CD4-positive, CD25-positive, alpha-beta regulatory T cell (primary cell): ENCODE data around the gene OR4D11. TPM values are rescaled to one million over a fixed set of nuclear protein-coding genes. Genes with fewer than 3 reads are reported as not detected.

ENCODE experiments used
- ATAC-seq, 2 donors: fragments of 150-1000 bp; cut with Tn5 transposase; one replicate each; pipeline ENCODE4 v1.10.0; 2021; ENCODE audit warnings: low read depth in 2 of 2, moderate number of reproducible peaks in 2 of 2, moderate library complexity in 1 of 2
- DNase-seq, 3 donors: peaks; one replicate each; pipeline versions ENCODE4 v3.0.0 to v3.0.0-alpha.2; 2012 to 2022; ENCODE audit warnings: mixed read lengths in 1 of 3
- H3K27ac ChIP-seq: one replicate; pipeline ENCODE4 v1.7.0; 2013; ENCODE audit warnings: mild to moderate bottlenecking, low read length; ENCODE audit not compliant: insufficient read depth, poor library complexity, severe bottlenecking
- H3K27me3 ChIP-seq: one replicate; pipeline ENCODE4 v1.7.0; 2013; ENCODE audit warnings: low read length; ENCODE audit not compliant: control insufficient read depth, insufficient read depth
- H3K36me3 ChIP-seq: one replicate; pipeline ENCODE4 v1.7.0; 2013; ENCODE audit warnings: mild to moderate bottlenecking, low read length, moderate library complexity; ENCODE audit not compliant: control insufficient read depth, insufficient read depth
- H3K4me1 ChIP-seq: 2 replicates; pipeline ENCODE4 v1.7.0; 2013; ENCODE audit warnings: mild to moderate bottlenecking, low read length; ENCODE audit not compliant: insufficient read depth, control insufficient read depth, poor library complexity, severe bottlenecking
- H3K4me3 ChIP-seq: one replicate; pipeline ENCODE4 v1.7.0; 2013; ENCODE audit warnings: low read depth, mild to moderate bottlenecking, low read length, moderate library complexity
- H3K9me3 ChIP-seq, 2 experiments: 1 replicate in 1 of 2; 2 replicates in 1 of 2; pipeline ENCODE4 v1.7.0; 2013; ENCODE audit warnings: low read length in 2 of 2, mild to moderate bottlenecking in 1 of 2, moderate library complexity in 1 of 2; ENCODE audit not compliant: control insufficient read depth in 2 of 2
- H3K27ac Mint-ChIP-seq, 3 donors: one replicate each; pipeline ENCODE4 v1.8.0; 2020 to 2022; ENCODE audit warnings: mild to moderate bottlenecking in 3 of 3, mixed read lengths in 3 of 3, moderate library complexity in 2 of 3
- H3K27me3 Mint-ChIP-seq: one replicate; pipeline ENCODE4 v1.8.0; 2022; ENCODE audit warnings: mild to moderate bottlenecking, mixed read lengths
- H3K36me3 Mint-ChIP-seq: one replicate; pipeline ENCODE4 v1.8.0; 2020; ENCODE audit warnings: mixed read lengths
- H3K4me1 Mint-ChIP-seq, 4 donors: one replicate each; pipeline ENCODE4 v1.8.0; 2020 to 2022; ENCODE audit warnings: mixed read lengths in 4 of 4, mild to moderate bottlenecking in 1 of 4
- H3K4me3 Mint-ChIP-seq, 4 donors: one replicate each; pipeline ENCODE4 v1.8.0; 2020 to 2022; ENCODE audit warnings: mild to moderate bottlenecking in 4 of 4, mixed read lengths in 4 of 4, moderate library complexity in 3 of 4
- H3K9me3 Mint-ChIP-seq, 7 donors: one replicate each; pipeline ENCODE4 v1.8.0; 2020 to 2022; ENCODE audit warnings: mixed read lengths in 7 of 7, mild to moderate bottlenecking in 3 of 7, moderate library complexity in 2 of 7
- polyA plus RNA-seq, 4 donors: library from polyadenylated mRNA; unstranded; fragments of 300-500 nt; fragmentation: Illumina TruSeq; gene quantifications; one replicate each; pipeline ENCODE4 v1.2.3, GENCODE V29; 2021
- total RNA-seq: library from RNA; stranded (reverse); gene quantifications from one replicate; pipeline ENCODE4 v1.2.3, GENCODE V29; 2022

The OR4D11 gene
- total and polyA plus RNA-seq, 5 donors from 2014 or later = not detected

DNA sequence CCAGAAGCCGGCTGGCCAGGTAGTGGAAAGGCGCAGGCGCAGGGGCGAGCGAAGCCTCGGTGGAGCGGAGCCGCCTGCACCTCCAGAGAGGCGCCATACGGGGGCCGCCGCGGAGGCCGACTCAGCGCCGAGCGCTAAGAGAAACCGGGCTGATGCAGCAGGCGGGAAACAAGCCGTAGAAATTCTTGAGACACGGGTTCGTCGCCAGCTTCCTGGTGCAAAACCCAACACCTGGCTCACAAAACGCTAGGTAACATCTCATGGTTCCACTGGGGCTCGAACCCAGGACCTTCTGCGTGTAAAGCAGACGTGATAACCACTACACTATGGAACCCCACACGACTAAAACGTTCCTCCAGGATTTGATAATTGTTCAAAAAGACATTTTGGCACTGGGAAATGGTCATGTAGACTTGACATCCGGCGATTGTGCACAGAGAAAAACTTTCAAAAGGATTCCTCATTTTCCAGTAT, 47.0 kb downstream of the OR4D11 start:
- H3K27me3 Mint-ChIP-seq = peaks cover 47% of the 10 kb centered on the region
- Histone ChIP-seq H3K27ac (peak overlapping the region; percentile 63), H3K36me3 (no peaks in the 10 kb centered on the region), H3K4me1 (peaks cover 11% of the 10 kb centered on the region), H3K4me3 (peak overlapping the region; percentile 93), H3K9me3 (no peaks in the 10 kb centered on the region), H3K27me3 (no peaks in the 10 kb centered on the region)
- H3K4me1 Mint-ChIP-seq = peaks cover 14 to 30% (median 23%) of the 10 kb centered on the region in 4 donors
- DNase-seq = peak; percentile 69 to 88 (median 86)
- peak; percentile 88 to 89 for ATAC-seq
- peak overlapping the region; percentile 88 to 95 (median 90) for H3K4me3 Mint-ChIP-seq
- peak overlapping the region; percentile 93 to 97 (median 95) for H3K27ac Mint-ChIP-seq
- H3K9me3 Mint-ChIP-seq = peaks cover 0 to 8% (median 0%) of the 10 kb centered on the region in 7 donors
- H3K36me3 Mint-ChIP-seq = no peaks in the 10 kb centered on the region

DNA sequence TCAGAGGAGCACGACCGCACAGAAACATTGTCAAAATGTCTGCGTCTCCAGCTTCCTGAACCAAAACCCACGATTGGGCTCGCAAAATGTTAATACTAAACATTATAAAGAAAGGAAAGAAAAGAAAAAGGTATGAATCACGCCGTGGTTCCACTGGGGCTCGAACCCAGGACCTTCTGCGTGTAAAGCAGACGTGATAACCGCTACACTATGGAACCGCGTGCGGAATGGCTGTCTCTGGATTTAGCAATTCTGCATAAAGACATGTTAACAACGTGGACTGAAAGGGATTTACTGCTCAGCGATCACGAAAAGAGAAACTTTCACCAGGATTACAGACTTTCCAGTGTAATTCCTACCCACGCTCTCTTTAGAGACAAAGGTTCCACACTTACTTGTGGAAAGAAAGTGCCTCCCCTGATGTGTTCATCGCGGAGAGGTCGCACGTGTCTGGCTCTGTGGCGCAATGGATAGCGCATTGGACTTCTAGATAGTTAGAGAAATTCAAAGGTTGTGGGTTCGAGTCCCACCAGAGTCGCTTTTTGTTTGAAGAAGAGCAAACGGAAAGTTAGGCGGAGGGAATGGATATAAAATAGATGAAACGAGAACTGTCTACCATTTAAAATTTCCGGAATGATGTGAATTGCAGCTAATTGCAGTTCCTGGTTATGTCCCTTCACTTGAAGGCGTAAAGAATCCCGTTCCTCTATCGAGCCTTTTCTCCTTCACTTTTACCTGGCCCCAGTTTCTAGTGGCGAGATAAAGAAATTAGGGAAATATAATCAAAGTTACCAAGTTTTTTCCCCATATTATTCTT, 47.7 kb downstream of the OR4D11 start:
- peak overlapping the region; percentile 93 to 97 (median 95) for H3K27ac Mint-ChIP-seq
- H3K4me1 Mint-ChIP-seq = peaks cover 19 to 36% (median 27%) of the 10 kb centered on the region in 4 donors
- peak; percentile 61 to 82 (median 81) for DNase-seq
- no peaks in the 10 kb centered on the region for H3K36me3 ChIP-seq
- peaks cover 0 to 8% (median 0%) of the 10 kb centered on the region in 7 donors for H3K9me3 Mint-ChIP-seq
- H3K36me3 Mint-ChIP-seq = no peaks in the 10 kb centered on the region
- H3K4me3 Mint-ChIP-seq = peak overlapping the region; percentile 88 to 95 (median 90)
- peaks cover 13% of the 10 kb centered on the region for H3K4me1 ChIP-seq
- H3K27ac ChIP-seq = peak overlapping the region; percentile 63
- no peaks in the 10 kb centered on the region for H3K27me3 ChIP-seq
- ATAC-seq = peak; percentile 42 to 50
- H3K9me3 ChIP-seq = no peaks in the 10 kb centered on the region
- peaks cover 48% of the 10 kb centered on the region for H3K27me3 Mint-ChIP-seq
- peak overlapping the region; percentile 93 for H3K4me3 ChIP-seq

DNA sequence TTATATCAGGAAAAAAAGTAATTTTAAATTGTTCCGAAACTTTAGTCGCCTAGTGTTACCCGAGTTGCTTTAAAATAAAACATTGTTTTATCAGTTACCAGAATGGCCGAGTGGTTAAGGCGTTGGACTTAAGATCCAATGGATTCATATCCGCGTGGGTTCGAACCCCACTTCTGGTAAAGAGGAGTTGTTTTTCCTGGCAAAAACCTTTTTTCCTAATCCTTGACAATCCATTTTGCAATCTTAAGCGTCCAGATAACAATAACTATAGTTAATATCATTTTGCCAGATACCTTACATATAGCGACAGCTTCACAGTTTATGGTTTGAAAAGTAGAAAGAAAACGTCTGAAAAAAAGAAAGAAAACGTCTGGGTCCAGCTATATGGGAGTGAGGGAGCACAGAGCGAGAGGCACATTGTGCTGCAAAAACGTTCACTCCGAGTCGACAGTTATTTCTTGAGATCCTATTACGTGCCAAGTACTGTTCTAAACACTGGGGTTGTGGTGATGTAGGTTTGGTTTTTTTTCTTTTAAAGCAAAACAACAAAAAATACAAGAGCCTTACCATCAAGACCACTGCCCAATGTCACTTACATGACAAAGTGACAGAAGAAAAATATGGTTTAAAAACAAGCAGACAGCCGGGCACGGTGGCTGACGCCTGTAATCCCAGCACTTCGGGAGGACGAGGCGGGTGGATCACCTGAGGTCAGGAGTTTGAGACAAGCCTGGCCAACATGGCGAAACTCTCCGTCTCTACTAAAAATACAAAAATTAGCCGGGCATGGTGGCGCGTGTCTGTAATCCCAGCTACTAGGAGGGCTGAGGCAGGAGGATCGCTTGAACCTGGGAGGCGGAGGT, 48.5 kb downstream of the OR4D11 start:
- Histone ChIP-seq H3K4me3 (peak overlapping the region; percentile 93), H3K27ac (no peak overlapping the region), H3K4me1 (peaks cover 20% of the 10 kb centered on the region), H3K9me3 (no peaks in the 10 kb centered on the region), H3K27me3 (peaks cover under 1% of the 10 kb centered on the region), H3K36me3 (no peaks in the 10 kb centered on the region)
- DNase-seq = no peak
- peaks cover 24 to 42% (median 34%) of the 10 kb centered on the region in 4 donors for H3K4me1 Mint-ChIP-seq
- peaks cover 56% of the 10 kb centered on the region for H3K27me3 Mint-ChIP-seq
- ATAC-seq = no peak
- peak overlapping the region in 2 of 3 donors; percentile 95 to 97 for H3K27ac Mint-ChIP-seq
- H3K36me3 Mint-ChIP-seq = no peaks in the 10 kb centered on the region
- H3K9me3 Mint-ChIP-seq = peaks cover 0 to 8% (median under 1%) of the 10 kb centered on the region in 7 donors
- H3K4me3 Mint-ChIP-seq = peak overlapping the region; percentile 88 to 95 (median 90)

DNA sequence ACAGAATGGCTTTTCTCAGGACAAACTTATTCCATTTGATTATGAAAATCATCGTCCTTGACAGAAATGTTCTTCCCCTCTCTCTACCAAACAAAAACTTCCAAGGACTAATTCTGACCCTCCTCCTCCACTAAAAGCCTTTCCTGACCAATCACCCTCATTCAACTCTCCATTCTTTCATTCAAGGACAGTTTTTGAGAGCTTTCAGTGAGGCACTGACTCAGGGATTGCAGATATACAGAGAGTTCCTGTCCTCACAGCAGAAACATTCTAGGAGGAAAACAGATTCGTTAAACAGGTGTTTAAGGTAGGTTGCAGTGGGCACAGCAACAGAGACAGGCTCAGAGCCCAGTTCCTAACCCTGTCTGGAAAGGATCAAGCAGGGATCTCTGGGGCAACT, 49.5 kb downstream of the OR4D11 start:
- Histone ChIP-seq H3K9me3 (no peaks in the 10 kb centered on the region), H3K27ac (no peak overlapping the region), H3K36me3 (no peaks in the 10 kb centered on the region), H3K4me1 (peaks cover 26% of the 10 kb centered on the region), H3K27me3 (peaks cover 3% of the 10 kb centered on the region), H3K4me3 (no peak overlapping the region)
- peaks cover 61% of the 10 kb centered on the region for H3K27me3 Mint-ChIP-seq
- peak overlapping the region in 1 of 3 donors; percentile 91 for H3K27ac Mint-ChIP-seq
- H3K36me3 Mint-ChIP-seq = no peaks in the 10 kb centered on the region
- DNase-seq = no peak
- peaks cover 0 to 8% (median 2%) of the 10 kb centered on the region in 7 donors for H3K9me3 Mint-ChIP-seq
- no peak for ATAC-seq
- peak overlapping the region; percentile 50 to 80 (median 65) for H3K4me3 Mint-ChIP-seq
- H3K4me1 Mint-ChIP-seq = peaks cover 28 to 49% (median 40%) of the 10 kb centered on the region in 4 donors

DNA sequence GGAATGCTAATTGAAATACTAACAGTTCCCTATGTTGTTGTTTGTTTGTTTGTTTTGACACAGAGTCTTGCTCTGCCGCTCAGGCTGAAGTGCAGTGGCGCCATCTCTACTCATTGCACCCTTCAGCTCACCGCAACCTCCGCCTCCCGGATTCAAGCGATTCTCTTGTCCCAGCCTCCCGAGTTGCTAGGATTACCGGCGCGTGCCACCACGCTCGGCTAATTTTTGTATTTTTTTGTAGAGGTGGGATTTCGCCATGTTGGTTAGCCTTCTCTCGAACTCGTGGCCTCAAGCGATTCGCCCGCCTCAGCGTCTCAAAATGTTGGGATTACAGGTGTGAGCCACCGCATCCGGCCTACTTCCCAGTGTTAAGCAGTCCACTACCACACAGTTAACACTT, 49.9 kb downstream of the OR4D11 start:
- Histone ChIP-seq H3K4me1 (peaks cover 27% of the 10 kb centered on the region), H3K27ac (no peak overlapping the region), H3K9me3 (no peaks in the 10 kb centered on the region), H3K4me3 (no peak overlapping the region), H3K27me3 (peaks cover 3% of the 10 kb centered on the region), H3K36me3 (no peaks in the 10 kb centered on the region)
- Mint-ChIP-seq H3K9me3 (peaks cover 0 to 8% (median 2%) of the 10 kb centered on the region in 7 donors), H3K4me1 (peaks cover 29 to 52% (median 41%) of the 10 kb centered on the region in 4 donors), H3K27me3 (peaks cover 66% of the 10 kb centered on the region), H3K36me3 (no peaks in the 10 kb centered on the region), H3K4me3 (peak overlapping the region in 3 of 4 donors; percentile 39 to 71 (median 67)), H3K27ac (peak overlapping the region in 1 of 3 donors; percentile 56)
- DNase-seq = no peak
- ATAC-seq = no peak

Other genes starting within 250 kb of the OR4D11 start
- not detected for gene OR5AN1, start 144.7 kb upstream of the OR4D11 start, total RNA-seq
- gene OR5AN1, start 144.7 kb upstream of the OR4D11 start, polyA plus RNA-seq = not detected
- gene OR5A2, start 77.2 kb upstream of the OR4D11 start, total RNA-seq = not detected
- gene OR5A2, start 77.2 kb upstream of the OR4D11 start, polyA plus RNA-seq = not detected
- gene OR5A1, start 67.1 kb upstream of the OR4D11 start, total RNA-seq = not detected
- gene OR5A1, start 67.1 kb upstream of the OR4D11 start, polyA plus RNA-seq = not detected
- gene OR4D6, start 46.6 kb upstream of the OR4D11 start, total RNA-seq = not detected
- not detected for gene OR4D6, start 46.6 kb upstream of the OR4D11 start, polyA plus RNA-seq
- not detected for gene OR4D10, start 30.3 kb upstream of the OR4D11 start, total RNA-seq
- gene OR4D10, start 30.3 kb upstream of the OR4D11 start, polyA plus RNA-seq = not detected
- gene OR4D9, start 8.0 kb downstream of the OR4D11 start, total RNA-seq = not detected
- not detected for gene OR4D9, start 8.0 kb downstream of the OR4D11 start, polyA plus RNA-seq
- 50.9 TPM for gene OSBP, start 112.2 kb downstream of the OR4D11 start, total RNA-seq
- 10 to 100 TPM; 23.9 to 30.9 (median 27.3) TPM for gene OSBP, start 112.2 kb downstream of the OR4D11 start, polyA plus RNA-seq
- gene PATL1, start 165.5 kb downstream of the OR4D11 start, total RNA-seq = 63.3 TPM
- 1 to 10 TPM; 4.6 to 5.8 (median 5.3) TPM for gene PATL1, start 165.5 kb downstream of the OR4D11 start, polyA plus RNA-seq
- not detected for gene OR10V1, start 210.3 kb downstream of the OR4D11 start, total RNA-seq
- not detected for gene OR10V1, start 210.3 kb downstream of the OR4D11 start, polyA plus RNA-seq